HCT116 (cell line): ENCODE measurements around the gene CD200. TPM values are rescaled to one million over a fixed set of nuclear protein-coding genes. Genes with fewer than 3 reads are reported as not detected.

ENCODE experiments used
- ATAC-seq: fragments of 200-7000 bp; cut with Tn5 transposase; 2 replicates; pipeline ENCODE4 v1.9.1; 2020; ENCODE audit warnings: mild to moderate bottlenecking, moderate library complexity
- BruUV-seq: library from RNA; stranded (reverse); fragments of 400-500 nt; replicated peaks from 2 replicates; lab custom pipeline; 2021; lab: Mats Ljungman, UMichigan
- CTCF ChIA-PET: fragments of 300-600 bp; sonication (Branson Sonifier 250); formaldehyde crosslinking; loops from one replicate; lab custom pipeline; 2021; ENCODE audit warnings: antibody characterized with exemption; lab: Charles Lee
- POLR2A ChIA-PET: fragments of 300-600, 350-600 bp; sonication (Branson Sonifier 250); formaldehyde crosslinking; loops from one replicate; lab custom pipeline; 2021; ENCODE audit warnings: antibody characterized with exemption; lab: Charles Lee
- RAD21 ChIA-PET, 2 experiments: fragments of 300-600 bp; sonication (Branson Sonifier 250); formaldehyde crosslinking; loops; one replicate each; lab custom pipeline; 2023; ENCODE audit warnings: low total read pairs in 2 of 2; ENCODE audit not compliant: uncharacterized antibody in 2 of 2, unreplicated experiment in 2 of 2, low non-redundant PET in 1 of 2; lab: Charles Lee
- DNase-seq: peaks from one replicate; pipeline ENCODE4 v3.0.0-alpha.2; 2010; ENCODE audit warnings: low read depth, low spot score
- H2AFZ ChIP-seq: fragments of 200-600 bp; shearing (Covaris generic), sonication (generic); 2 replicates; pipeline ENCODE4 v1.6.1; 2017; ENCODE audit warnings: low read depth, mixed run types, mixed read lengths, antibody characterized with exemption, low read length; ENCODE audit not compliant: poor library complexity, severe bottlenecking
- H3K27ac ChIP-seq: 2 replicates; pipeline ENCODE4 v1.5.1; 2012; ENCODE audit warnings: low read depth, low read length
- H3K27me3 ChIP-seq: fragments of 200-600 bp; sonication (generic); 2 replicates; pipeline ENCODE4 v1.6.1; 2016; ENCODE audit warnings: mixed run types, low read length, mixed read lengths; ENCODE audit not compliant: insufficient read depth
- H3K36me3 ChIP-seq, 2 experiments: fragments of 200-500 bp in 1 of 2; fragments of 200-600 bp in 1 of 2; sonication (Bioruptor generic) in 1 of 2; sonication (generic) in 1 of 2; 2 replicates each; pipeline versions ENCODE4 v1.5.1 to v1.6.1; 2014 to 2016; ENCODE audit warnings: low read length in 2 of 2, inconsistent platforms in 1 of 2, mixed read lengths in 1 of 2, mixed run types in 1 of 2; ENCODE audit not compliant: insufficient read depth in 2 of 2, control insufficient read depth in 1 of 2
- H3K4me1 ChIP-seq, 2 experiments: fragments of 200-600 bp in 1 of 2; sonication (generic) in 1 of 2; 2 replicates each; pipeline versions ENCODE4 v1.5.1 to v1.6.1; 2012 to 2017; ENCODE audit warnings: low read length in 2 of 2, inconsistent platforms in 1 of 2, mild to moderate bottlenecking in 1 of 2, mixed read lengths in 1 of 2, mixed run types in 1 of 2, moderate library complexity in 1 of 2; ENCODE audit not compliant: insufficient read depth in 2 of 2, control insufficient read depth in 1 of 2
- H3K4me2 ChIP-seq: fragments of 200-600 bp; sonication (generic); 2 replicates; pipeline ENCODE4 v1.6.1; 2017; ENCODE audit warnings: mixed run types, low read length, mixed read lengths
- H3K4me3 ChIP-seq, 2 experiments: fragments of 200-600 bp in 1 of 2; sonication (generic) in 1 of 2; replicated peaks in 1 of 2; 2 replicates each; pipeline ENCODE4 v1.5.1; 2011 to 2016; ENCODE audit warnings: low read length in 2 of 2, control low read depth in 1 of 2, low read depth in 1 of 2, mild to moderate bottlenecking in 1 of 2, mixed read lengths in 1 of 2, mixed run types in 1 of 2
- H3K79me2 ChIP-seq: fragments of 200-600 bp; sonication (generic); 2 replicates; pipeline ENCODE4 v1.6.1; 2017; ENCODE audit warnings: mild to moderate bottlenecking, mixed run types, low read length, moderate library complexity, mixed read lengths; ENCODE audit not compliant: insufficient read depth
- H3K9ac ChIP-seq: fragments of 200-600 bp; sonication (generic); 2 replicates; pipeline ENCODE4 v1.6.1; 2016; ENCODE audit warnings: low read length, mixed read lengths
- H3K9me2 ChIP-seq: fragments of 200-600 bp; sonication (generic), shearing (Covaris generic); 2 replicates; pipeline ENCODE4 v1.6.1; 2017; ENCODE audit warnings: mixed run types, mild to moderate bottlenecking, moderate library complexity; ENCODE audit not compliant: insufficient read depth
- H3K9me3 ChIP-seq, 2 experiments: fragments of 200-500 bp in 1 of 2; fragments of 200-600 bp in 1 of 2; sonication (Bioruptor generic) in 1 of 2; sonication (generic) in 1 of 2; 2 replicates each; pipeline ENCODE4 v1.6.1; 2014 to 2017; ENCODE audit warnings: low read length in 2 of 2, mixed read lengths in 2 of 2, inconsistent platforms in 1 of 2, low read depth in 1 of 2, mild to moderate bottlenecking in 1 of 2, mixed run types in 1 of 2, moderate library complexity in 1 of 2; ENCODE audit not compliant: control insufficient read depth in 1 of 2, insufficient read depth in 1 of 2
- H4K20me1 ChIP-seq: fragments of 200-600 bp; sonication (generic), shearing (Covaris generic); 2 replicates; pipeline ENCODE4 v1.6.1; 2017; ENCODE audit warnings: mixed run types, mild to moderate bottlenecking, moderate library complexity; ENCODE audit not compliant: insufficient read depth
- CBX3 ChIP-seq: IDR thresholded peaks from 2 replicates; pipeline ENCODE4 v1.6.1; 2012; ENCODE audit warnings: low read depth
- CEBPB ChIP-seq: IDR thresholded peaks from 2 replicates; pipeline ENCODE4 v1.6.1; 2012; ENCODE audit warnings: low read depth
- ELF1 ChIP-seq: IDR thresholded peaks from 2 replicates; pipeline ENCODE4 v1.6.1; 2012; ENCODE audit warnings: low read depth, borderline replicate concordance
- FOSL1 ChIP-seq: IDR thresholded peaks from 2 replicates; pipeline ENCODE4 v1.6.1; 2012; ENCODE audit warnings: low read depth
- MAX ChIP-seq: IDR thresholded peaks from 2 replicates; pipeline ENCODE4 v1.6.1; 2012
- POLR2A ChIP-seq: IDR thresholded peaks from 2 replicates; pipeline ENCODE4 v1.7.0; 2011; ENCODE audit warnings: borderline replicate concordance; ENCODE audit not compliant: insufficient read depth, insufficient read length; ENCODE audit errors: extremely low read depth
- POLR2AphosphoS5 ChIP-seq: IDR thresholded peaks from 2 replicates; pipeline ENCODE4 v1.6.1; 2011; ENCODE audit warnings: mild to moderate bottlenecking, low read depth, low read length, moderate library complexity
- RAD21 ChIP-seq: IDR thresholded peaks from 2 replicates; pipeline ENCODE4 v1.6.1; 2012; ENCODE audit warnings: low read depth, mild to moderate bottlenecking
- SIN3A ChIP-seq: IDR thresholded peaks from 2 replicates; pipeline ENCODE4 v1.6.1; 2012; ENCODE audit warnings: low read depth
- TCF7L2 ChIP-seq: IDR thresholded peaks from 2 replicates; pipeline ENCODE4 v1.7.0; 2011; ENCODE audit warnings: borderline replicate concordance, inconsistent platforms; ENCODE audit not compliant: insufficient read depth, insufficient read length; ENCODE audit errors: extremely low read depth
- YY1 ChIP-seq: IDR thresholded peaks from 2 replicates; pipeline ENCODE4 v1.6.1; 2011; ENCODE audit warnings: low read length, low read depth, moderate library complexity, mild to moderate bottlenecking; ENCODE audit not compliant: insufficient replicate concordance; ENCODE audit errors: extremely low read depth
- ZFX ChIP-seq: fragments of 450-650 bp; IDR thresholded peaks from 2 replicates; pipeline ENCODE4 v1.6.1; 2017
- intact Hi-C: fragments of 100-400 bp; cut with micrococcal nuclease; formaldehyde crosslinking; loops from 2 replicates; pipeline ENCODE4 v1.10.0; 2022
- total RNA-seq: library from RNA; stranded (reverse); gene quantifications from one replicate; pipeline ENCODE4 v1.2.1, GENCODE V29; 2021; ENCODE audit not compliant: unreplicated experiment
- TF ChIP-seq, protein P1 (sequence below), 3 experiments: fragments of 200-600 bp in 1 of 3; sonication (generic) in 1 of 3; IDR thresholded peaks in 2 of 3; conservative IDR thresholded peaks in 1 of 3; 2 replicates each; pipeline ENCODE4 v1.5.1; 2012 to 2017; ENCODE audit warnings: low read depth in 2 of 3, low read length in 2 of 3, antibody characterized with exemption in 1 of 3, borderline replicate concordance in 1 of 3, control low read depth in 1 of 3, mild to moderate bottlenecking in 1 of 3, mixed read lengths in 1 of 3, mixed run types in 1 of 3, moderate library complexity in 1 of 3; ENCODE audit not compliant: insufficient read depth in 1 of 3

Gene CD200
- total RNA-seq, 1 experiment from 2014 or later, result not detected

- H3K36me3 ChIP-seq, result no peaks in the 10 kb centered on the region
- H2AFZ ChIP-seq, result peak within 1 kb of the TSS; percentile 100
Measured at GRCh38 chr3:112293368-112294321, 39.3 kb upstream of the CD200 start, which contains the start of gene SLC9C1. Gene SLC9C1 (minus strand): TSS chr3:112294216. CDS start chr3:112286791, 7,425 bp downstream.

More at GRCh38 chr3:112293368-112294321, 39.3 kb upstream of the CD200 start, which contains the start of gene SLC9C1:
- RAD21 ChIA-PET, result interaction anchor here (0.8 to 1.1 kb wide), 3 partner anchors 144 to 157 kb away, joined by 3 to 4 read pairs (median 4); no protein-coding TSS in a partner anchor
- ATAC-seq, result peak; percentile 89
- no peak for TF ChIP-seq ELF1
- peak; percentile 47; the same call in 1 of the 2 replicates for TF ChIP-seq CEBPB
- TF ChIP-seq, protein P1, sequence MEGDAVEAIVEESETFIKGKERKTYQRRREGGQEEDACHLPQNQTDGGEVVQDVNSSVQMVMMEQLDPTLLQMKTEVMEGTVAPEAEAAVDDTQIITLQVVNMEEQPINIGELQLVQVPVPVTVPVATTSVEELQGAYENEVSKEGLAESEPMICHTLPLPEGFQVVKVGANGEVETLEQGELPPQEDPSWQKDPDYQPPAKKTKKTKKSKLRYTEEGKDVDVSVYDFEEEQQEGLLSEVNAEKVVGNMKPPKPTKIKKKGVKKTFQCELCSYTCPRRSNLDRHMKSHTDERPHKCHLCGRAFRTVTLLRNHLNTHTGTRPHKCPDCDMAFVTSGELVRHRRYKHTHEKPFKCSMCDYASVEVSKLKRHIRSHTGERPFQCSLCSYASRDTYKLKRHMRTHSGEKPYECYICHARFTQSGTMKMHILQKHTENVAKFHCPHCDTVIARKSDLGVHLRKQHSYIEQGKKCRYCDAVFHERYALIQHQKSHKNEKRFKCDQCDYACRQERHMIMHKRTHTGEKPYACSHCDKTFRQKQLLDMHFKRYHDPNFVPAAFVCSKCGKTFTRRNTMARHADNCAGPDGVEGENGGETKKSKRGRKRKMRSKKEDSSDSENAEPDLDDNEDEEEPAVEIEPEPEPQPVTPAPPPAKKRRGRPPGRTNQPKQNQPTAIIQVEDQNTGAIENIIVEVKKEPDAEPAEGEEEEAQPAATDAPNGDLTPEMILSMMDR (IDR thresholded peaks at IDR 0.05 in 2 of 3, conservative IDR thresholded peaks at IDR 0.05 in 1 of 3; ENCODE audit: borderline replicate concordance in 1 of 3, insufficient read depth in 1 of 3, low read depth in 2 of 3, low read length in 2 of 3), result peak; percentile 52 to 67 (median 57); a peak in 5 of 6 replicates
- no peak for TF ChIP-seq ZFX
- TF ChIP-seq POLR2AphosphoS5, result peak; percentile 48
- TF ChIP-seq TCF7L2, result peak; percentile 15
- TF ChIP-seq CBX3, result 0 out of 2 replicates have a peak, but pooled peaks have one; percentile 57
- peak; percentile 80 for TF ChIP-seq RAD21
- TF ChIP-seq YY1, result no peak
- peak; percentile 62 for TF ChIP-seq MAX
- no peak for TF ChIP-seq SIN3A
- TF ChIP-seq POLR2A, result peak; percentile 54
- no peak for TF ChIP-seq FOSL1
- peak; percentile 69 for DNase-seq
- H3K27ac ChIP-seq, result peak within 1 kb of the TSS; percentile 50
- intact Hi-C loops, result loop anchor here (1.0 kb wide), 2 partner anchors 226 to 238 kb away; no protein-coding TSS in a partner anchor
- peak within 1 kb of the TSS; percentile 46 for H3K9ac ChIP-seq
- H3K79me2 ChIP-seq, result no peaks in the 10 kb centered on the region
- H3K4me1 ChIP-seq, result peaks cover 7 to 21% of the 10 kb centered on the region in 2 experiments
- H4K20me1 ChIP-seq, result no peaks in the 10 kb centered on the region
- peak within 1 kb of the TSS; percentile 85 for H3K4me2 ChIP-seq
- POLR2A ChIA-PET, result interaction anchor here (1.2 to 1.7 kb wide), 6 partner anchors 9 to 226 kb away, joined by 3 to 6 read pairs (median 3); no protein-coding TSS in a partner anchor
- peak within 1 kb of the TSS; percentile 30 to 54 for H3K4me3 ChIP-seq
- H3K27me3 ChIP-seq, result no peaks in the 10 kb centered on the region
- TSS peak; percentile 91 for BruUV-seq
- CTCF ChIA-PET, result interaction anchor here (0.5 to 2.7 kb wide), 40 partner anchors 8 to 741 kb away, joined by 3 to 14 read pairs (median 5); no protein-coding TSS in a partner anchor
- H3K9me3 ChIP-seq, result no peaks in the 10 kb centered on the region
- no peaks in the 10 kb centered on the region for H3K9me2 ChIP-seq
